HEK293 (cell line): Measurements from ENCODE around the gene MYH6.

ENCODE experiments used
- CTCF ChIA-PET: fragments of 350-600 bp; formaldehyde crosslinking; extraction: SDS; loops from one replicate; lab custom pipeline; 2021; ENCODE audit warnings: antibody characterized with exemption; lab: Yijun Ruan, JAX
- POLR2A ChIA-PET: fragments of 300-600 bp; formaldehyde crosslinking; extraction: SDS; loops from one replicate; lab custom pipeline; 2020; ENCODE audit warnings: antibody characterized with exemption, inconsistent platforms; lab: Yijun Ruan, JAX
- H3K27ac ChIP-seq: fragments of 200-500 bp; sonication (Bioruptor generic); 2 replicates; pipeline ENCODE4 v1.5.1; 2014; ENCODE audit warnings: low read depth, low read length, control low read depth, inconsistent platforms; ENCODE audit errors: extremely low read depth
- H3K36me3 ChIP-seq, 2 experiments: fragments of 200-500 bp in 1 of 2; sonication (Bioruptor generic) in 1 of 2; 1 replicate in 1 of 2; 2 replicates in 1 of 2; pipeline ENCODE4 v1.5.1; 2014 to 2017; ENCODE audit warnings: inconsistent platforms in 2 of 2, low read length in 2 of 2; ENCODE audit not compliant: control insufficient read depth in 2 of 2, insufficient read depth in 1 of 2
- H3K4me1 ChIP-seq: fragments of 200-500 bp; sonication (Bioruptor generic); 2 replicates; pipeline ENCODE4 v1.5.1; 2014; ENCODE audit warnings: mild to moderate bottlenecking, low read length, inconsistent platforms; ENCODE audit not compliant: control insufficient read depth, insufficient read depth
- H3K4me3 ChIP-seq: 2 replicates; pipeline ENCODE4 v1.5.1; 2011; ENCODE audit warnings: low read depth, mild to moderate bottlenecking, control low read depth, low read length, moderate library complexity
- H3K9me3 ChIP-seq: fragments of 200-500 bp; sonication (Bioruptor generic); 2 replicates; pipeline ENCODE4 v1.5.1; 2014; ENCODE audit warnings: low read depth, low read length, inconsistent platforms; ENCODE audit not compliant: control insufficient read depth, insufficient read depth
- FEZF1 ChIP-seq: fragments of 450-650 bp; formaldehyde crosslinking; IDR thresholded peaks from 2 replicates; pipeline ENCODE4 v1.5.1; 2016; ENCODE audit warnings: missing biosample characterization, missing genetic modification characterization
- GLI4 ChIP-seq: fragments of 450-650 bp; formaldehyde crosslinking; IDR thresholded peaks from 2 replicates; pipeline ENCODE4 v1.5.1; 2016; ENCODE audit warnings: missing biosample characterization, missing genetic modification characterization
- HIC1 ChIP-seq: fragments of 450-650 bp; formaldehyde crosslinking; IDR thresholded peaks from 2 replicates; pipeline ENCODE4 v1.5.1; 2016; ENCODE audit warnings: missing biosample characterization, missing genetic modification characterization
- HOXC10 ChIP-seq: sonication (generic); formaldehyde crosslinking; IDR thresholded peaks from 2 replicates; pipeline ENCODE4 v1.8.1; 2023; ENCODE audit warnings: mild to moderate bottlenecking, missing genetic modification reagents
- SALL2 ChIP-seq: fragments of 450-650 bp; formaldehyde crosslinking; IDR thresholded peaks from 2 replicates; pipeline ENCODE4 v1.5.0; 2017; ENCODE audit warnings: missing biosample characterization, mild to moderate bottlenecking, missing genetic modification characterization, borderline replicate concordance
- SETDB1 ChIP-seq: IDR thresholded peaks from one replicate; pipeline ENCODE4 v1.6.1; 2017; ENCODE audit warnings: mild to moderate bottlenecking, low read length, moderate library complexity, mixed read lengths; ENCODE audit not compliant: insufficient read length
- ZBTB10 ChIP-seq: fragments of 450-650 bp; formaldehyde crosslinking; IDR thresholded peaks from 2 replicates; pipeline ENCODE4 v1.5.1; 2016; ENCODE audit warnings: missing biosample characterization, missing genetic modification characterization
- ZBTB17 ChIP-seq: fragments of 450-650 bp; formaldehyde crosslinking; IDR thresholded peaks from 2 replicates; pipeline ENCODE4 v1.5.1; 2016; ENCODE audit warnings: missing biosample characterization, missing genetic modification characterization
- ZFP69B ChIP-seq: fragments of 450-650 bp; formaldehyde crosslinking; IDR thresholded peaks from 2 replicates; pipeline ENCODE4 v1.5.1; 2016; ENCODE audit warnings: missing biosample characterization, missing genetic modification characterization
- ZNF10 ChIP-seq: fragments of 450-650 bp; formaldehyde crosslinking; IDR thresholded peaks from 2 replicates; pipeline ENCODE4 v1.5.1; 2017; ENCODE audit warnings: missing biosample characterization, missing genetic modification characterization
- ZNF112 ChIP-seq: fragments of 450-650 bp; formaldehyde crosslinking; IDR thresholded peaks from 2 replicates; pipeline ENCODE4 v1.5.0; 2017; ENCODE audit warnings: missing biosample characterization, missing genetic modification characterization
- ZNF138 ChIP-seq: fragments of 450-650 bp; formaldehyde crosslinking; IDR thresholded peaks from 2 replicates; pipeline ENCODE4 v1.5.1; 2016; ENCODE audit warnings: missing biosample characterization, missing genetic modification characterization, borderline replicate concordance
- ZNF140 ChIP-seq: fragments of 450-650 bp; formaldehyde crosslinking; IDR thresholded peaks from 2 replicates; pipeline ENCODE4 v1.5.1; 2016; ENCODE audit warnings: missing biosample characterization, missing genetic modification characterization
- ZNF174 ChIP-seq: fragments of 450-650 bp; formaldehyde crosslinking; IDR thresholded peaks from 2 replicates; pipeline ENCODE4 v1.5.0; 2017; ENCODE audit warnings: missing biosample characterization, mild to moderate bottlenecking, missing genetic modification characterization
- ZNF175 ChIP-seq: fragments of 450-650 bp; formaldehyde crosslinking; IDR thresholded peaks from 2 replicates; pipeline ENCODE4 v1.5.1; 2016; ENCODE audit warnings: missing biosample characterization, missing genetic modification characterization
- ZNF292 ChIP-seq: fragments of 450-650 bp; formaldehyde crosslinking; IDR thresholded peaks from 2 replicates; pipeline ENCODE4 v1.5.1; 2016; ENCODE audit warnings: low read depth, missing biosample characterization, missing genetic modification characterization, borderline replicate concordance
- ZNF416 ChIP-seq: fragments of 450-650 bp; formaldehyde crosslinking; IDR thresholded peaks from 2 replicates; pipeline ENCODE4 v1.5.1; 2016; ENCODE audit warnings: missing biosample characterization, missing genetic modification characterization
- ZNF433 ChIP-seq: fragments of 450-650 bp; formaldehyde crosslinking; IDR thresholded peaks from 2 replicates; pipeline ENCODE4 v1.5.1; 2016; ENCODE audit warnings: missing biosample characterization, missing genetic modification characterization, low read depth
- ZNF544 ChIP-seq: fragments of 450-650 bp; formaldehyde crosslinking; IDR thresholded peaks from 2 replicates; pipeline ENCODE4 v1.5.0; 2017; ENCODE audit warnings: missing biosample characterization, missing genetic modification characterization
- ZNF660 ChIP-seq: fragments of 450-650 bp; IDR thresholded peaks from 2 replicates; pipeline ENCODE4 v1.5.1; 2018; ENCODE audit warnings: missing biosample characterization, mild to moderate bottlenecking, missing genetic modification characterization
- ZNF791 ChIP-seq: fragments of 450-650 bp; formaldehyde crosslinking; IDR thresholded peaks from 2 replicates; pipeline ENCODE4 v1.5.1; 2016; ENCODE audit warnings: missing biosample characterization, missing genetic modification characterization
- TF ChIP-seq, protein P1 (sequence below): fragments of 450-650 bp; formaldehyde crosslinking; IDR thresholded peaks from 2 replicates; pipeline ENCODE4 v1.5.1; 2016; ENCODE audit warnings: missing biosample characterization, missing genetic modification characterization
- TF ChIP-seq, protein P2 (sequence below): fragments of 450-650 bp; formaldehyde crosslinking; IDR thresholded peaks from 2 replicates; pipeline ENCODE4 v1.5.1; 2016; ENCODE audit warnings: missing biosample characterization, missing genetic modification characterization
- TF ChIP-seq, protein P3 (sequence below): fragments of 450-650 bp; formaldehyde crosslinking; IDR thresholded peaks from 2 replicates; pipeline ENCODE4 v1.5.1; 2017; ENCODE audit warnings: missing biosample characterization, missing genetic modification characterization

Gene MYH6

GRCh38 chr14:23366426-23366921 lies 41.6 kb downstream of the MYH6 start:
- CTCF ChIA-PET = no interaction called here
- TF ChIP-seq ZFP69B (tag by site-specific recombination) = no peak
- no peak for TF ChIP-seq HIC1 (tag by site-specific recombination)
- TF ChIP-seq ZNF791 (tag by site-specific recombination) = no peak
- no peak for TF ChIP-seq ZBTB10 (tag by site-specific recombination)
- TF ChIP-seq ZNF416 = no peak
- TF ChIP-seq ZNF175 (tag by site-specific recombination) = no peak
- TF ChIP-seq ZBTB17 (tag by site-specific recombination) = no peak
- no peak for TF ChIP-seq ZNF174 (tag by site-specific recombination)
- no peak for TF ChIP-seq FEZF1 (tag by site-specific recombination)
- TF ChIP-seq ZNF138 (tag by site-specific recombination) = no peak
- no peak for TF ChIP-seq ZNF660 (tag by site-specific recombination)
- no peak for TF ChIP-seq ZNF112
- no peak for TF ChIP-seq ZNF544
- TF ChIP-seq GLI4 (tag by site-specific recombination) = no peak
- no peak for TF ChIP-seq ZNF140 (tag by site-specific recombination)
- TF ChIP-seq, protein P1, sequence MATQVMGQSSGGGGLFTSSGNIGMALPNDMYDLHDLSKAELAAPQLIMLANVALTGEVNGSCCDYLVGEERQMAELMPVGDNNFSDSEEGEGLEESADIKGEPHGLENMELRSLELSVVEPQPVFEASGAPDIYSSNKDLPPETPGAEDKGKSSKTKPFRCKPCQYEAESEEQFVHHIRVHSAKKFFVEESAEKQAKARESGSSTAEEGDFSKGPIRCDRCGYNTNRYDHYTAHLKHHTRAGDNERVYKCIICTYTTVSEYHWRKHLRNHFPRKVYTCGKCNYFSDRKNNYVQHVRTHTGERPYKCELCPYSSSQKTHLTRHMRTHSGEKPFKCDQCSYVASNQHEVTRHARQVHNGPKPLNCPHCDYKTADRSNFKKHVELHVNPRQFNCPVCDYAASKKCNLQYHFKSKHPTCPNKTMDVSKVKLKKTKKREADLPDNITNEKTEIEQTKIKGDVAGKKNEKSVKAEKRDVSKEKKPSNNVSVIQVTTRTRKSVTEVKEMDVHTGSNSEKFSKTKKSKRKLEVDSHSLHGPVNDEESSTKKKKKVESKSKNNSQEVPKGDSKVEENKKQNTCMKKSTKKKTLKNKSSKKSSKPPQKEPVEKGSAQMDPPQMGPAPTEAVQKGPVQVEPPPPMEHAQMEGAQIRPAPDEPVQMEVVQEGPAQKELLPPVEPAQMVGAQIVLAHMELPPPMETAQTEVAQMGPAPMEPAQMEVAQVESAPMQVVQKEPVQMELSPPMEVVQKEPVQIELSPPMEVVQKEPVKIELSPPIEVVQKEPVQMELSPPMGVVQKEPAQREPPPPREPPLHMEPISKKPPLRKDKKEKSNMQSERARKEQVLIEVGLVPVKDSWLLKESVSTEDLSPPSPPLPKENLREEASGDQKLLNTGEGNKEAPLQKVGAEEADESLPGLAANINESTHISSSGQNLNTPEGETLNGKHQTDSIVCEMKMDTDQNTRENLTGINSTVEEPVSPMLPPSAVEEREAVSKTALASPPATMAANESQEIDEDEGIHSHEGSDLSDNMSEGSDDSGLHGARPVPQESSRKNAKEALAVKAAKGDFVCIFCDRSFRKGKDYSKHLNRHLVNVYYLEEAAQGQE (tag by site-specific recombination) = no peak
- TF ChIP-seq, all 188 proteins: peak for 0
- POLR2A ChIA-PET = interaction anchor here (0.5 to 0.6 kb wide), 2 partner anchors 45 to 423 kb away, joined by 3 to 5 read pairs; partner anchors contain the start of gene PABPN1
- no peaks in the 10 kb centered on the region for H3K4me1 ChIP-seq
- H3K27ac ChIP-seq = no peak overlapping the region
- H3K9me3 ChIP-seq = no peaks in the 10 kb centered on the region
- no peaks in the 10 kb centered on the region for H3K36me3 ChIP-seq
- H3K4me3 ChIP-seq = no peak overlapping the region

DNA sequence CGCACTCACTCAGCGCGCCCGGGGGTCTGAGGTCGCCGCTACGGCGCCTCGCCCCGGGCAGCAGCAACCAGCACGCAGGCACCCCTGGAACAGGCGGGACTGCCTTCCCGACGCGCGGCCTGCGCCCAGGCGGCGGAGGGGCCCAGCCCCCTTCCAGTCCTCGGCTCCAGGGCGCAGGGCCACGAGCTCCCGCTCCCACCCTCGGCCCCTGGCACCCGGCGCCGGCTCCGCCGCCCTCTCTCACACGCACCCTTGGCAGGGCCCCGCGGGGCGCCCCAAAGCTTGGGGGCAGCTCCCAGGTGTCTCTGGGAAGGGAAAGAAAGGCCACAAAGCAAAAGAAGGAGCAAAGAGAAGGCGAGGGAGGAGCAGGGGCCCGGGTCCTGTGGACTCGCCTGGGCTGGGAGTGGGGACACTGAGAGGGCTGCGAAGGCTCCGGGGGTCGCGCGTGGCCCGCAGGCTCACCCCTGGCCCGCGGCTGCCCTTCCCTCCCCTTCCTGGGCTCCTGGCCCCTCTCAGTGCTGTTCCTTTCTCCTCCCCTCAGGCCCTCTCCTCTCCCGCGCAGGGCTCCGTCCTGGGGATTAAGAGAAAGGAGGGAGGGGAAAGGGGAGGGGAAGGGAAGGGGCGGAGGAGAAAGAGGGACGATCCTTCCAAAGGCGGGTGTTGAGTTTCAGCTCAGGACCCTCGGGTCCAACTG lies 42.2 kb downstream of the MYH6 start:
- Histone ChIP-seq H3K27ac (no peak overlapping the region), H3K4me1 (no peaks in the 10 kb centered on the region), H3K36me3 (no peaks in the 10 kb centered on the region), H3K4me3 (no peak overlapping the region), H3K9me3 (no peaks in the 10 kb centered on the region)
- CTCF ChIA-PET = interaction anchor here (0.9 kb wide), 1 partner anchor 14 kb away, joined by 4 read pairs; no protein-coding TSS in a partner anchor
- POLR2A ChIA-PET = no interaction called here
- no peak for TF ChIP-seq ZNF10
- TF ChIP-seq SALL2 (tag by site-specific recombination) = no peak
- TF ChIP-seq HOXC10 (CRISPR knock-in tag) = no peak
- TF ChIP-seq, protein P2, sequence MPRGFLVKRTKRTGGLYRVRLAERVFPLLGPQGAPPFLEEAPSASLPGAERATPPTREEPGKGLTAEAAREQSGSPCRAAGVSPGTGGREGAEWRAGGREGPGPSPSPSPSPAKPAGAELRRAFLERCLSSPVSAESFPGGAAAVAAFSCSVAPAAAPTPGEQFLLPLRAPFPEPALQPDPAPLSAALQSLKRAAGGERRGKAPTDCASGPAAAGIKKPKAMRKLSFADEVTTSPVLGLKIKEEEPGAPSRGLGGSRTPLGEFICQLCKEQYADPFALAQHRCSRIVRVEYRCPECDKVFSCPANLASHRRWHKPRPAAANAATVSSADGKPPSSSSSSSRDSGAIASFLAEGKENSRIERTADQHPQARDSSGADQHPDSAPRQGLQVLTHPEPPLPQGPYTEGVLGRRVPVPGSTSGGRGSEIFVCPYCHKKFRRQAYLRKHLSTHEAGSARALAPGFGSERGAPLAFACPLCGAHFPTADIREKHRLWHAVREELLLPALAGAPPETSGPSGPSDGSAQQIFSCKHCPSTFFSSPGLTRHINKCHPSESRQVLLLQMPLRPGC (tag by site-specific recombination) = no peak
- no peak for TF ChIP-seq ZNF292 (tag by site-specific recombination)
- TF ChIP-seq, protein P3, sequence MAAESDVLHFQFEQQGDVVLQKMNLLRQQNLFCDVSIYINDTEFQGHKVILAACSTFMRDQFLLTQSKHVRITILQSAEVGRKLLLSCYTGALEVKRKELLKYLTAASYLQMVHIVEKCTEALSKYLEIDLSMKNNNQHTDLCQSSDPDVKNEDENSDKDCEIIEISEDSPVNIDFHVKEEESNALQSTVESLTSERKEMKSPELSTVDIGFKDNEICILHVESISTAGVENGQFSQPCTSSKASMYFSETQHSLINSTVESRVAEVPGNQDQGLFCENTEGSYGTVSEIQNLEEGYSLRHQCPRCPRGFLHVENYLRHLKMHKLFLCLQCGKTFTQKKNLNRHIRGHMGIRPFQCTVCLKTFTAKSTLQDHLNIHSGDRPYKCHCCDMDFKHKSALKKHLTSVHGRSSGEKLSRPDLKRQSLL = no peak
- TF ChIP-seq SETDB1 = no peak
- TF ChIP-seq ZNF433 (tag by site-specific recombination) = no peak
